Spleen (tissue), 7 donors: ENCODE measurements around the gene RRP12.

ENCODE experiments used
- CTCF ChIP-seq, 11 experiments: fragments of 200-600 bp in 7 of 11; fragments of 450-650 bp in 4 of 11; sonication (generic) in 4 of 11; IDR thresholded peaks in 8 of 11; conservative IDR thresholded peaks in 3 of 11; 1 replicate in 7 of 11; 2 replicates in 4 of 11; pipeline versions ENCODE4 v1.4.0 to v1.8.0; 2016 to 2021; ENCODE audit warnings: antibody characterized with exemption in 11 of 11, inconsistent platforms in 4 of 11, mild to moderate bottlenecking in 1 of 11
- POLR2A ChIP-seq, 3 donors: fragments of 450-650 bp; IDR thresholded peaks; one replicate each; pipeline ENCODE4 v1.5.1; 2017; ENCODE audit warnings: antibody characterized with exemption in 3 of 3, mild to moderate bottlenecking in 1 of 3
- POLR2AphosphoS5 ChIP-seq, 3 donors: sonication (generic); formaldehyde crosslinking; IDR thresholded peaks; one replicate each; pipeline ENCODE4 v1.5.1; 2017; ENCODE audit warnings: antibody characterized with exemption in 3 of 3
- donor health status: DM: no; HTN: no; CAD: no; lungs with moderate emphysema.
- donor health status: DM: no; HTN: no; CAD: no.
- donor health status: DM: no; HTN: no; CAD: no.

DNA sequence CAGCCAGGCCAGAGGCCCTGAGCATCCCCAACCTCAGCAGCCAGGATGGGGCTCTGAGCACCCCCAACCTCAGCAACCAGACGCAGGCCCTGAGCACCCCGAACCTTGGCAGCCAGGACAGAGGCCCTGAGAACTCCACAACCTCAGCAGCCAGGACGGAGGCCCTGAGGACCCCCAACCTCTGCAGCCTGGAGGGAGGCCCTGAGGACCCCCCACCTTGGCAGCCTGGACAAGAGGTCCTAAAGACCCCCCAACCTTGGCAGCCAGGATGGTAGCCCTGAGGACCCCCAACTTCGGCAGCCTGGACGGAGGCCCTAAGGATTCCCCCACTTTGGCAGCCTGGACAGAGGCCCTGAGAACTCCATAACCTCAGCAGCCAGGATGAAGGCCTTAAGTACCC is 17.0 kb downstream of the RRP12 start:
- TF ChIP-seq CTCF (IDR thresholded peaks at IDR 0.05 in 8 of 11, conservative IDR thresholded peaks at IDR 0.05 in 3 of 11) (no peak), POLR2AphosphoS5 (IDR thresholded peaks at IDR 0.05) (no peak), POLR2A (IDR thresholded peaks at IDR 0.05) (no peak)
